Esophagus squamous epithelium (tissue), 5 donors: ENCODE measurements around the gene PLK1. TPM values are rescaled to one million over a fixed set of nuclear protein-coding genes. Genes with fewer than 3 reads are reported as not detected.
"Not testable (repeated sequence)": the region's sequence is repeated elsewhere in the genome, so short reads cannot be mapped to it uniquely, and the experiment has no call there.

Experiments used
- DNase-seq: peaks from one replicate; lab custom pipeline; 2025; lab: John Stamatoyannopoulos, UW
- H3K27ac ChIP-seq, 4 donors: fragments of 200-600 bp; sonication (generic); one replicate each; pipeline ENCODE4 v1.5.1; 2016 to 2019; ENCODE audit warnings: mild to moderate bottlenecking in 1 of 4
- H3K27me3 ChIP-seq, 4 donors: fragments of 200-600 bp; sonication (generic); 1 replicate in 3 of 4; 2 replicates in 1 of 4; pipeline versions ENCODE4 v1.5.1 to v1.6.0; 2017 to 2021; ENCODE audit warnings: antibody characterized with exemption in 1 of 4
- H3K36me3 ChIP-seq, 3 donors: fragments of 200-600 bp; sonication (generic); one replicate each; pipeline ENCODE4 v1.5.1; 2016 to 2019
- H3K4me1 ChIP-seq, 3 donors: fragments of 200-600 bp; sonication (generic); one replicate each; pipeline ENCODE4 v1.5.1; 2017 to 2019
- H3K4me3 ChIP-seq, 4 donors: fragments of 200-600 bp; sonication (generic); 1 replicate in 3 of 4; 2 replicates in 1 of 4; pipeline ENCODE4 v1.5.1; 2016 to 2019; ENCODE audit warnings: mild to moderate bottlenecking in 2 of 4, moderate library complexity in 1 of 4
- H3K9me3 ChIP-seq, 3 donors: fragments of 200-600 bp; sonication (generic); one replicate each; pipeline ENCODE4 v1.5.1; 2016 to 2019
- CTCF ChIP-seq, 6 experiments: fragments of 450-650 bp in 4 of 6; fragments of 200-600 bp in 2 of 6; sonication (generic) in 2 of 6; IDR thresholded peaks; one replicate each; pipeline ENCODE4 v1.5.1; 2016 to 2019; ENCODE audit warnings: antibody characterized with exemption in 6 of 6, mild to moderate bottlenecking in 4 of 6, moderate library complexity in 4 of 6
- POLR2A ChIP-seq, 4 donors: fragments of 450-650 bp; IDR thresholded peaks; one replicate each; pipeline ENCODE4 v1.6.1; 2017; ENCODE audit warnings: antibody characterized with exemption in 4 of 4, mild to moderate bottlenecking in 4 of 4, moderate library complexity in 3 of 4
- WGBS, 2 donors: methylation state at CpG; one replicate each; pipeline ENCODE4 v1.1.5; 2018; 5-methylcytosine and 5-hydroxymethylcytosine counted together
- intact Hi-C: fragments of 100-400 bp; cut with DNase I; formaldehyde crosslinking; loops from one replicate; pipeline ENCODE4 v1.15.0; 2022
- total RNA-seq, 4 donors: library from RNA; depleted of rRNA; stranded (reverse); fragments of >200 nt; gene quantifications; one replicate each; pipeline ENCODE4 v1.1.0, GENCODE V29; 2016
- donor health status: DM: yes; HTN: yes; CAD: no.

The PLK1 gene
- total RNA-seq, 4 donors from 2014 or later, result 13.0 to 45.3 (median 17.7) TPM

- Histone ChIP-seq H3K27ac (no peak overlapping the region), H3K9me3 (no peaks in the 10 kb centered on the region), H3K36me3 (no peaks in the 10 kb centered on the region), H3K4me1 (peaks cover 0 to 6% (median 0%) of the 10 kb centered on the region in 3 donors), H3K27me3 (peaks cover 0 to 35% (median 0%) of the 10 kb centered on the region in 4 donors), H3K4me3 (no peak overlapping the region)
- 75 to 80% methylated on average over 3 of the region's 3 CpGs for WGBS, 2 donors
- DNase-seq, result no peak
- TF ChIP-seq CTCF (IDR thresholded peaks at IDR 0.05), result no peak
- TF ChIP-seq POLR2A (IDR thresholded peaks at IDR 0.05), result no peak
- intact Hi-C loops, result no loop called here
These were observed 48.0 kb downstream of the PLK1 start for GRCh38 chr16:23726710-23727109.

- 52 to 54% methylated on average over 10 of the region's 10 CpGs for WGBS, 2 donors
- Histone ChIP-seq H3K36me3 (no peaks in the 10 kb centered on the region), H3K4me1 (peaks cover 0 to 6% (median 0%) of the 10 kb centered on the region in 3 donors), H3K27me3 (peaks cover 0 to 21% (median 0%) of the 10 kb centered on the region in 4 donors), H3K4me3 (no peak overlapping the region), H3K9me3 (no peaks in the 10 kb centered on the region), H3K27ac (no peak overlapping the region)
- TF ChIP-seq POLR2A (IDR thresholded peaks at IDR 0.05), result no peak
- TF ChIP-seq CTCF (IDR thresholded peaks at IDR 0.05), result peak in 1 of 6 experiments; percentile 3
- intact Hi-C loops, result no loop called here
- DNase-seq, result no peak
These were observed 49.4 kb downstream of the PLK1 start for GRCh38 chr16:23728112-23728477.

- no peak for TF ChIP-seq CTCF (IDR thresholded peaks at IDR 0.05)
- no peak for TF ChIP-seq POLR2A (IDR thresholded peaks at IDR 0.05)
- Histone ChIP-seq H3K27me3 (peaks cover 0 to 20% (median 0%) of the 10 kb centered on the region in 4 donors), H3K9me3 (no peaks in the 10 kb centered on the region), H3K4me1 (peaks cover 0 to 6% (median 0%) of the 10 kb centered on the region in 3 donors), H3K4me3 (no peak overlapping the region), H3K36me3 (no peaks in the 10 kb centered on the region), H3K27ac (no peak overlapping the region)
- 71 to 73% methylated on average over 11 of the region's 12 CpGs for WGBS, 2 donors
- no peak for DNase-seq
- intact Hi-C loops, result no loop called here
These were observed 51.1 kb downstream of the PLK1 start for GRCh38 chr16:23729503-23730424.

- peaks cover 0 to 24% (median 0%) of the 10 kb centered on the region in 4 donors for H3K27me3 ChIP-seq
- H3K4me3 ChIP-seq, result no peak overlapping the region
- DNase-seq, result no peak
- H3K4me1 ChIP-seq, result no peaks in the 10 kb centered on the region
- H3K36me3 ChIP-seq, result no peaks in the 10 kb centered on the region
- intact Hi-C loops, result no loop called here
- WGBS, 2 donors, result 79 to 86% methylated on average over 16 to 19 of the region's 19 CpGs
- no peaks in the 10 kb centered on the region for H3K9me3 ChIP-seq
- no peak overlapping the region for H3K27ac ChIP-seq
- TF ChIP-seq POLR2A (IDR thresholded peaks at IDR 0.05), result no peak
- no peak for TF ChIP-seq CTCF (IDR thresholded peaks at IDR 0.05)
These were observed 55.6 kb downstream of the PLK1 start for GRCh38 chr16:23734176-23734893.

GRCh38 chr16:23737423-23738028 lies 58.8 kb downstream of the PLK1 start:
- WGBS, 2 donors, result 76 to 83% methylated on average over 1 of the region's 1 CpG
- H3K27me3 ChIP-seq, result peaks cover 0 to 28% (median 0%) of the 10 kb centered on the region in 4 donors
- H3K36me3 ChIP-seq, H3K9me3 ChIP-seq, DNase-seq, H3K4me3 ChIP-seq, intact Hi-C loops, H3K4me1 ChIP-seq, H3K27ac ChIP-seq: not testable (repeated sequence)
